Activated T-helper 2 cell treated with anti-CD3 and anti-CD28 coated beads, Interferon-gamma antibody, Interleukin-2, Interleukin-4, amounts not matched to agents 10 μg/mL and 5 μg/mL and 100 μg/mL, durations not matched to agents 14 hours and 24 hours and 36 hours (primary cell): ENCODE data around the gene CDIPT. TPM values are rescaled to one million over a fixed set of nuclear protein-coding genes. Genes with fewer than 3 reads are reported as not detected.
A peak's percentile ranks its signal among the peaks of the same experiment; 100 is the strongest.

Experiments used
- DNase-seq: peaks from one replicate; pipeline ENCODE4 v3.0.0; 2021; ENCODE audit warnings: low spot score
- H3K27ac Mint-ChIP-seq: one replicate; pipeline ENCODE4 v1.8.0; 2021; ENCODE audit warnings: mixed read lengths
- H3K27me3 Mint-ChIP-seq: one replicate; pipeline ENCODE4 v1.8.0; 2021; ENCODE audit warnings: low read depth, mixed read lengths
- H3K36me3 Mint-ChIP-seq: one replicate; pipeline ENCODE4 v1.8.0; 2021; ENCODE audit warnings: low read depth, mixed read lengths
- H3K4me1 Mint-ChIP-seq: one replicate; pipeline ENCODE4 v1.8.0; 2021; ENCODE audit warnings: low read depth, mixed read lengths
- H3K4me3 Mint-ChIP-seq: one replicate; pipeline ENCODE4 v1.8.0; 2021; ENCODE audit warnings: low read depth, mild to moderate bottlenecking, moderate library complexity, mixed read lengths
- H3K9me3 Mint-ChIP-seq: one replicate; pipeline ENCODE4 v1.8.0; 2021; ENCODE audit warnings: mixed read lengths
- intact Hi-C: fragments of 100-400 bp; cut with micrococcal nuclease; formaldehyde crosslinking; loops from one replicate; pipeline ENCODE4 v1.15.1; 2023
- total RNA-seq: library from RNA; stranded (reverse); gene quantifications from 2 replicates; pipeline ENCODE4 v1.2.3, GENCODE V29; 2022

CDIPT gene
- total RNA-seq, 1 donor from 2014 or later, result 66.6 TPM

DNA sequence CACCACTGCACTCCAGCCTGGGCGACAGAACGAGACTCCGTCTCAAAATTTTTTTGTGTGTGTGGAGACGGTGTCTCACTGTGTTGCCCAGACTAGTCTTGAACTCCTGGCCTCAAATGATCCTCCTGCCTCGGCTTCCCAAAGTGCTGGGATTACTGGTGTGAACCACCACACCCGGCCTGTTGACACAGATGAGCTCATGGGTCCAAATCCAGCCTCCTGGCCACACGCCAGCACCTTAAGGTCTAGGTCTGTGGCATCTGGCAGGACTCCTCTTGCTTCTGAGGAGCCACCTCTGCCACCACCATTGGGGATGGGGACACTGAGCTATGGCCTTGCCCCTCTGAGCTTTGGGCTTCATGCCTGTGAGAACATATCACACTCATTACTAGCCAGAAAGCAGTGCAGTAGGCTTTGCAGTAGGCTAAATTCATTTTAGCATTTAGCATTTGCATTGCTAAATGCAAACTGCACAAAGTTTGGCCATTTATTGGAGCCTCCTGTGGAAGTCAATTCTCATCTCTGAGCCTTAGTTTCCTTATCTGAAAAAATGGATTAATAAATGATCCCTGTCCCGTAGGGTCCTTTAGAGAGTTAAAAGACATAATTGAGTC is 5.5 kb upstream of the CDIPT start:
- no peak for DNase-seq
- no peaks in the 10 kb centered on the region for H3K36me3 Mint-ChIP-seq
- peaks cover 4% of the 10 kb centered on the region for H3K4me1 Mint-ChIP-seq
- no peak overlapping the region for H3K27ac Mint-ChIP-seq
- no peak overlapping the region for H3K4me3 Mint-ChIP-seq
- intact Hi-C loops, result loop anchor here (10.0 kb wide), 1 partner anchor 126 kb away; the partner anchor contains the start of genes HIRIP3 and INO80E
- H3K9me3 Mint-ChIP-seq, result no peaks in the 10 kb centered on the region
- H3K27me3 Mint-ChIP-seq, result no peaks in the 10 kb centered on the region

DNA sequence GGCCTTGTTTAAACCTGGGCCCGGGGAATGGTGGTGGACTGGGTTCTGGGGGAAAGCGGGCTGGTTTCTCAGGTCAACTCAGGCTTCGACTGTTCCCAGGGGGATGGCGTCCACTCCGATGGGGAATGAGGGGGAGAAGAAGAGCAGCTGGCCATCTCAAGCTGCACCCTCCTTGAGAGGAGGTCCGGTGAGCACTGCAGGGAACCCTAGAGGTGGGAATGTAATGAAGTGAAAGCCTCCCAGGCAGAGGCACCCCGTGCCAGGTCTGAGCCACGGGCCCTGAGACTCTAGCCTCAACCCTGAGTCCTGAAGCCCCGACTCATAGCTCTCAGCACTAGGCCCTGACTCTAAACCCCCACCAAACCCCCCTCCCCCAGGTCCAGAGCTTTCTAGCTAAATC is 1.2 kb upstream of the CDIPT start:
- intact Hi-C loops, result loop anchor here (10.0 kb wide), 1 partner anchor 131 kb away; the partner anchor contains the start of genes HIRIP3 and INO80E
- Mint-ChIP-seq H3K27me3 (no peaks in the 10 kb centered on the region), H3K4me1 (peaks cover 17% of the 10 kb centered on the region), H3K4me3 (no peak overlapping the region), H3K9me3 (no peaks in the 10 kb centered on the region), H3K27ac (no peak overlapping the region), H3K36me3 (peaks cover 18% of the 10 kb centered on the region)
- DNase-seq, result no peak

DNA sequence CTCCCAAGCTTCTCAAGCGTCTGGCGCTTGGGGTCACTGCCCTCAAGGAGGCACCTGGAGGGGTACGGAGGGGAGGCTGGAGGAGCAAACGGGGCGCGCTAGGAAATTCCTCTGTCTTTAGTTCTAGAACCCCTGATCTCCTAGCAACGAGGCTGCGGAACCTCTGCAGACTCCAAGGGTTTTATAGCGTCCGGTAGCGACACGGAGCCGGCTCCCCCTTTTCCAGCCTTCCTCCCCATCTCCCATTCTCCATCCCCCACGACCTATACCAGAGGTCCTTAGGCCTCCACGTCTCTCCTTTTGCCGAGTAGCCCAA is 601 bp upstream of the CDIPT start:
- H3K9me3 Mint-ChIP-seq, result no peaks in the 10 kb centered on the region
- peaks cover 24% of the 10 kb centered on the region for H3K36me3 Mint-ChIP-seq
- peak overlapping the region; percentile 99 for H3K27ac Mint-ChIP-seq
- no peaks in the 10 kb centered on the region for H3K27me3 Mint-ChIP-seq
- H3K4me3 Mint-ChIP-seq, result peak overlapping the region; percentile 98
- no peak for DNase-seq
- H3K4me1 Mint-ChIP-seq, result peaks cover 17% of the 10 kb centered on the region
- intact Hi-C loops, result loop anchor here (1.0 to 10.0 kb wide), 5 partner anchors 47 to 795 kb away; partner anchors contain the start of genes FBRS, HIRIP3, INO80E and KCTD13

DNA sequence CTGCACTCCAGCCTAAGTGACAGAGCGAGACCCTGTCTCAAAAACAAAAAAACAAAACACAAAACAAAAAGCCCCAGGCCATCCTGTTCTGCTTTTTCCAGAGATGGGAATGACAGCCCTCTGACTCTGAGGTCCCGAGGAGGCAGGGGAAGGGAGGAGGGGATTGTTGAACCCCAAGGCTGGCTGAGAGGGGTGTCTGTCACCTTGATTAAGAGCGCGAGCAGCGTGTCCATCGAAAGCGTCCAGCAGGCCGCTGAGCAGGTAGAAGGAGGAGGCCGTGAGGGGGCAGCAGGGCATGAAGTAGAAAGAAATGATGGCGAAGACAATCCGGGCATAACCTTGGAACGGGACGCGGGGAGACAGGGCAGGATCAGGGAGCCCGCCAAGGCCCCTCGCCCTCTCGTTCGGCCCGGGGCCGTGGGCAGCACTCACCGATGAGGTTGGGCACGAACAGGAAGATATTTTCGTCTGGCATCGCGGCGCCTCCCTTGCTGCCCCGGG is 593 bp downstream of the CDIPT start:
- Mint-ChIP-seq H3K27me3 (no peaks in the 10 kb centered on the region), H3K4me3 (peak overlapping the region; percentile 98), H3K4me1 (peaks cover 16% of the 10 kb centered on the region), H3K27ac (peak overlapping the region; percentile 92), H3K9me3 (no peaks in the 10 kb centered on the region), H3K36me3 (peaks cover 32% of the 10 kb centered on the region)
- intact Hi-C loops, result loop anchor here (2.0 to 10.0 kb wide), 2 partner anchors 58 to 132 kb away; partner anchors contain the start of genes HIRIP3 and INO80E
- DNase-seq, result no peak

- DNase-seq, result no peak
- Mint-ChIP-seq H3K9me3 (no peaks in the 10 kb centered on the region), H3K4me3 (no peak overlapping the region), H3K36me3 (peaks cover 35% of the 10 kb centered on the region), H3K27me3 (no peaks in the 10 kb centered on the region), H3K27ac (no peak overlapping the region), H3K4me1 (peaks cover 16% of the 10 kb centered on the region)
- intact Hi-C loops, result loop anchor here (10.0 kb wide), 1 partner anchor 135 kb away; the partner anchor contains the start of genes HIRIP3 and INO80E
Observed at GRCh38 chr16:29860218-29860617, 2.8 kb downstream of the CDIPT start.

DNA sequence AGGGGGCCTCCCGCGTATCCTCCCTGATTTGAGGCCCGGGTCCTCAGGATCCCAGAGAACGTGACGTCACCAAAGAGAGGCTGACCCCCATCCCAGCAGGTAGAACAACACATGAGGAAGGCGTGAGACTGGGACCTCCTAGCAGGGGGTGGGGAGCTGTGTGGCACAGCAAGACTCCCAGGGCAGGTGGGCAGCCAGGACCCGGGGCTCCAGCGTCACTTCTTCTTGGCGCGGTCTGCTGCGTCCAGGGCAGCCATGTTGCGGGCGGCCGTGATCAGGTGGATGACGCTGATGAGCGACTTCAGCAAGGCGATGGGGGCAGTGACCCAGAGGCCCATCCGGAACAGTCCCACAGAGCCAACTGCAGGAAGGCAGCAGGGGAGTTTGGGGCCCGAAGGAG is 4.1 kb downstream of the CDIPT start:
- no peak overlapping the region for H3K4me3 Mint-ChIP-seq
- peaks cover 16% of the 10 kb centered on the region for H3K4me1 Mint-ChIP-seq
- DNase-seq, result no peak
- no peaks in the 10 kb centered on the region for H3K9me3 Mint-ChIP-seq
- H3K27me3 Mint-ChIP-seq, result no peaks in the 10 kb centered on the region
- intact Hi-C loops, result no loop called here
- peaks cover 35% of the 10 kb centered on the region for H3K36me3 Mint-ChIP-seq
- no peak overlapping the region for H3K27ac Mint-ChIP-seq

DNA sequence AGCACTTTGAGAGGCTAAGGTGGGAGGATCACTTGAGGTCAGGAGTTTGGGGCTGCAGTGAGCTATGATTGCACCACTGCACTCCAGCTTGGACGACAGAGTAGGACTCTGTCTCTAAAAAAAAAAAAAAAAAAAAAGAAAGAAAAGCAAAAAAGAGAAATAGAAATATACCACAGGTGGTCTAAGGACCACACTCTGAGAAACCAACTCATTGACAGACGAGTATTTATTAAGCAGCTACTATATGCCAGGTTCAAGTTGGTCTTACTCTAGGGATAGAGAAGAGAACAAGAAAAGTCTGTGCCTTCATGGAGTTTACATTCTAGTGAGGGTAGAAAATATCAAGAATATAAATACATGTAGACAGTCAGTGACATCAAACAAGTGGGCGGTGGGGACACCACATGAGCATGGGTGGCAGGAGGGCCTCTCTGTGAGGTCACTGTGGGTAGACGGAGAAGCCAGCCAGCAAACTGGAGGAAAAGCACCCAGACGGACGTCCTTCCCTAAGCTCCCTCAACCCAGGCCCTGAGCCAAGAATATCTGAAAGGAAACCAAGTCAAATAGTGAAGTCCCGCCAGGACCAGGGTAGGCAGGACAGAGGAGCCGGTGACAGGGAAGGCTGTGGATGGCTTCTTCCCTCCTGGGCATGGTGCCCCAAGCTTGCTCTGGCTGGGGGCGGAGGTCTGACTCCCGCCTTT is 4.7 kb downstream of the CDIPT start:
- peaks cover 35% of the 10 kb centered on the region for H3K36me3 Mint-ChIP-seq
- H3K27me3 Mint-ChIP-seq, result no peaks in the 10 kb centered on the region
- H3K4me1 Mint-ChIP-seq, result peaks cover 14% of the 10 kb centered on the region
- no peaks in the 10 kb centered on the region for H3K9me3 Mint-ChIP-seq
- H3K4me3 Mint-ChIP-seq, result no peak overlapping the region
- H3K27ac Mint-ChIP-seq, result peak overlapping the region; percentile 14
- intact Hi-C loops, result no loop called here
- DNase-seq, result no peak

GRCh38 chr16:29857133-29857760 is 5.8 kb downstream of the CDIPT start:
- intact Hi-C loops, result no loop called here
- H3K4me1 Mint-ChIP-seq, result peaks cover 14% of the 10 kb centered on the region
- no peaks in the 10 kb centered on the region for H3K9me3 Mint-ChIP-seq
- peaks cover 35% of the 10 kb centered on the region for H3K36me3 Mint-ChIP-seq
- no peak overlapping the region for H3K27ac Mint-ChIP-seq
- no peak overlapping the region for H3K4me3 Mint-ChIP-seq
- no peak for DNase-seq
- no peaks in the 10 kb centered on the region for H3K27me3 Mint-ChIP-seq

DNA sequence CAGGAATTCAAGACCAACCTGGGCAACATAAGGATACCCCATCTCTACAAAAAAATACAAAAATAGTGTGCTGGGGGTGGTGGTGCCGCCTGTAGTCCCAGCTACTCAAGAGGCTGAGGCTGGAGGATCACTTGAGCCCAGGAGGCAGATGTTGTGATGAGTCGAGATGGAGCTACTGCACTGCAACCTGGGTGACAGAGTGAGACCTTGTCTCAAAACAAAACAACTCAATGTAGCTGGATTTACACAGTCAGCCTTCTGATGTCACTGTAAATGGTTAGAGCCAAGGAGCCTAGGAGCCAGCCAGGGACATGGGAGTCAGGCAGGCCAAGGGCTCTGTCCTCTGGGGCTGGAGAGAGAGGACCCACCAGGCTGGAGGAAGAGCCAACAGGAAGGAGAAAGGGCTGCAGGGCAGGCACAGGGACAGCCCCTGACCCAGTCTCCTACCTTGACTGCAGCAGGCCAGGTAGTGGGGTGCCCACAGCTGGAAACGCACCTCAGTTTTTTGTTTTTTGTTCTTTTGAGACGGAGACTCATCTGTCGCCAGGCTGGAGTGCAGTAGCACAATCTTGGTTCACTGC is 8.4 kb downstream of the CDIPT start:
- Mint-ChIP-seq H3K36me3 (peaks cover 31% of the 10 kb centered on the region), H3K4me1 (peaks cover 3% of the 10 kb centered on the region), H3K9me3 (no peaks in the 10 kb centered on the region), H3K4me3 (no peak overlapping the region), H3K27me3 (no peaks in the 10 kb centered on the region), H3K27ac (no peak overlapping the region)
- intact Hi-C loops, result no loop called here
- no peak for DNase-seq

DNA sequence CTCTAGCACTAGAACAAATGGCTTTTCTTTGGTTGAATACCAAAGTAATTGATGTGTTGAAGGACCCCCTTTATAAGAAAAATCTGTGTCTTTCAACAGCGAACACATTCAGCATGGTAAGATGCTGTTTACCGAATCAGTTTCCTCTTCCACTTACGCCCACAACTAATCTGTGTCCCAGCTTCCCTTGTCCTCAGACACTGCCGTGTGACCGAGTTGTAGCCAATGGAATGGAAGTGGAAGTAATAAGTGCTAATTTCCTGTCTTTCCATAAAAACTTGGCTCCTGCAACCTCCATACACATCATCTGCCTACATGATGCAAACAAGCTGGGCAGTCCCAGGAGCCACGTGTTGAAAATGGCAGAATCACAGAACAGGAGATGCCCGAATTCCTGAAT is 10.4 kb downstream of the CDIPT start:
- Mint-ChIP-seq H3K9me3 (no peaks in the 10 kb centered on the region), H3K27me3 (no peaks in the 10 kb centered on the region), H3K27ac (no peak overlapping the region), H3K36me3 (peaks cover 21% of the 10 kb centered on the region), H3K4me3 (no peak overlapping the region), H3K4me1 (peaks cover 5% of the 10 kb centered on the region)
- intact Hi-C loops, result no loop called here
- no peak for DNase-seq

GRCh38 chr16:29850998-29851397 is 12.0 kb downstream of the CDIPT start:
- intact Hi-C loops, result no loop called here
- H3K27me3 Mint-ChIP-seq, result no peaks in the 10 kb centered on the region
- peaks cover 24% of the 10 kb centered on the region for H3K36me3 Mint-ChIP-seq
- no peak overlapping the region for H3K4me3 Mint-ChIP-seq
- peaks cover 5% of the 10 kb centered on the region for H3K4me1 Mint-ChIP-seq
- no peak overlapping the region for H3K27ac Mint-ChIP-seq
- H3K9me3 Mint-ChIP-seq, result no peaks in the 10 kb centered on the region
- DNase-seq, result no peak

- H3K9me3 Mint-ChIP-seq, result no peaks in the 10 kb centered on the region
- peaks cover 5% of the 10 kb centered on the region for H3K4me1 Mint-ChIP-seq
- no peak overlapping the region for H3K27ac Mint-ChIP-seq
- no peak for DNase-seq
- H3K36me3 Mint-ChIP-seq, result peaks cover 37% of the 10 kb centered on the region
- intact Hi-C loops, result no loop called here
- H3K4me3 Mint-ChIP-seq, result no peak overlapping the region
- H3K27me3 Mint-ChIP-seq, result no peaks in the 10 kb centered on the region
Observed at GRCh38 chr16:29849505-29849904, 13.5 kb downstream of the CDIPT start.
